ENCODE results near the gene CHI3L1.

- TF ChIP-seq POLR2AphosphoS5 (IDR thresholded peaks at IDR 0.05) = no peak
- TF ChIP-seq, protein P1, sequence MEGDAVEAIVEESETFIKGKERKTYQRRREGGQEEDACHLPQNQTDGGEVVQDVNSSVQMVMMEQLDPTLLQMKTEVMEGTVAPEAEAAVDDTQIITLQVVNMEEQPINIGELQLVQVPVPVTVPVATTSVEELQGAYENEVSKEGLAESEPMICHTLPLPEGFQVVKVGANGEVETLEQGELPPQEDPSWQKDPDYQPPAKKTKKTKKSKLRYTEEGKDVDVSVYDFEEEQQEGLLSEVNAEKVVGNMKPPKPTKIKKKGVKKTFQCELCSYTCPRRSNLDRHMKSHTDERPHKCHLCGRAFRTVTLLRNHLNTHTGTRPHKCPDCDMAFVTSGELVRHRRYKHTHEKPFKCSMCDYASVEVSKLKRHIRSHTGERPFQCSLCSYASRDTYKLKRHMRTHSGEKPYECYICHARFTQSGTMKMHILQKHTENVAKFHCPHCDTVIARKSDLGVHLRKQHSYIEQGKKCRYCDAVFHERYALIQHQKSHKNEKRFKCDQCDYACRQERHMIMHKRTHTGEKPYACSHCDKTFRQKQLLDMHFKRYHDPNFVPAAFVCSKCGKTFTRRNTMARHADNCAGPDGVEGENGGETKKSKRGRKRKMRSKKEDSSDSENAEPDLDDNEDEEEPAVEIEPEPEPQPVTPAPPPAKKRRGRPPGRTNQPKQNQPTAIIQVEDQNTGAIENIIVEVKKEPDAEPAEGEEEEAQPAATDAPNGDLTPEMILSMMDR (IDR thresholded peaks at IDR 0.05 in 8 of 11, conservative IDR thresholded peaks at IDR 0.05 in 3 of 11) = no peak
Measured at GRCh38 chr1:203207751-203208150, 21.2 kb upstream of the CHI3L1 start.
